ENCODE measurements around the gene ZFHX3.

GRCh38 chr16:73053038-73053363 is 5.1 kb upstream of the ZFHX3 start:
- TF ChIP-seq EZH2 (IDR thresholded peaks at IDR 0.05; ENCODE audit: insufficient read depth, poor library complexity, severe bottlenecking): no peak
- TF ChIP-seq EZH2phosphoT487 (IDR thresholded peaks at IDR 0.05; ENCODE audit: insufficient read depth, low read depth): no peak

Data from GM23248 (cell line).